HepG2 (cell line): ENCODE results near the gene KCTD8. TPM values are rescaled to one million over a fixed set of nuclear protein-coding genes. Genes with fewer than 3 reads are reported as not detected.

Experiments used
- ATAC-seq: fragments of 200-7000 bp; cut with Tn5 transposase; 3 replicates; pipeline ENCODE4 v1.9.1; 2020; ENCODE audit warnings: mild to moderate bottlenecking, moderate library complexity
- BruUV-seq: library from RNA; stranded (reverse); fragments of 400-500 nt; replicated peaks from 2 replicates; lab custom pipeline; 2021; lab: Mats Ljungman, UMichigan
- CTCF ChIA-PET: fragments of 300-600 bp; formaldehyde crosslinking; extraction: SDS; loops from one replicate; lab custom pipeline; 2021; ENCODE audit warnings: low total read pairs, inconsistent platforms, low intra/inter-chr PET ratio; lab: Yijun Ruan, JAX
- POLR2A ChIA-PET: fragments of 350-600 bp; sonication (Branson Sonifier 250); formaldehyde crosslinking; loops from one replicate; lab custom pipeline; 2020; ENCODE audit warnings: antibody characterized with exemption, inconsistent platforms; lab: Yijun Ruan, JAX
- DNase-seq: peaks from one replicate; pipeline ENCODE4 v3.0.0-alpha.2; 2015; ENCODE audit warnings: low spot score
- FAIRE-seq: peaks from 3 replicates; lab custom pipeline; 2011; peaks lifted over from hg19 to GRCh38; lab: Jason Lieb, UNC
- H2AFZ ChIP-seq: one replicate; pipeline ENCODE4 v1.6.1; 2011; ENCODE audit warnings: low read length, inconsistent platforms
- H3K27ac ChIP-seq: fragments of 300-600 bp; 3 replicates; pipeline ENCODE4 v1.8.0; 2011; ENCODE audit warnings: mixed run types, mild to moderate bottlenecking, mixed read lengths, low read length, inconsistent platforms; ENCODE audit not compliant: insufficient read depth; ENCODE audit errors: extremely low read length
- H3K27me3 ChIP-seq, 2 experiments: fragments of 200-600 bp in 1 of 2; 2 replicates in 1 of 2; 3 replicates in 1 of 2; pipeline versions ENCODE4 v1.6.0 to v1.8.0; 2011; ENCODE audit warnings: low read length in 2 of 2, mild to moderate bottlenecking in 2 of 2, moderate library complexity in 2 of 2, inconsistent platforms in 1 of 2; ENCODE audit not compliant: insufficient read depth in 2 of 2, control insufficient read depth in 1 of 2
- H3K36me3 ChIP-seq, 2 experiments: fragments of 200-600 bp in 1 of 2; replicated peaks in 1 of 2; 2 replicates in 1 of 2; 3 replicates in 1 of 2; pipeline versions ENCODE4 v1.5.1 to v1.8.0; 2011; ENCODE audit warnings: low read length in 2 of 2, inconsistent platforms in 1 of 2; ENCODE audit not compliant: insufficient read depth in 2 of 2, control insufficient read depth in 1 of 2
- H3K4me1 ChIP-seq: 2 replicates; pipeline ENCODE4 v1.5.1; 2012; ENCODE audit warnings: low read length, inconsistent platforms; ENCODE audit not compliant: insufficient read depth
- H3K4me2 ChIP-seq: 2 replicates; pipeline ENCODE4 v1.6.0; 2011; ENCODE audit warnings: low read depth, low read length, inconsistent platforms
- H3K4me3 ChIP-seq, 3 experiments: fragments of 200-600 bp in 1 of 3; sonication (generic), shearing (Covaris generic) in 1 of 3; replicated peaks in 1 of 3; 2 replicates each; pipeline ENCODE4 v1.5.1; 2011 to 2016; ENCODE audit warnings: low read length in 3 of 3, inconsistent platforms in 2 of 3, low read depth in 2 of 3, mild to moderate bottlenecking in 2 of 3, control low read depth in 1 of 3, mixed read lengths in 1 of 3; ENCODE audit not compliant: insufficient read depth in 1 of 3
- H3K79me2 ChIP-seq: one replicate; pipeline ENCODE4 v1.6.1; 2011; ENCODE audit warnings: low read length, inconsistent platforms; ENCODE audit not compliant: insufficient read depth
- H3K9ac ChIP-seq: 2 replicates; pipeline ENCODE4 v1.6.0; 2011; ENCODE audit warnings: mild to moderate bottlenecking, low read depth, low read length, inconsistent platforms; ENCODE audit not compliant: insufficient read depth
- H3K9me3 ChIP-seq: 2 replicates; pipeline ENCODE4 v1.5.1; 2012; ENCODE audit warnings: mild to moderate bottlenecking, low read length
- H4K20me1 ChIP-seq: 2 replicates; pipeline ENCODE4 v1.6.0; 2011; ENCODE audit warnings: inconsistent platforms, mild to moderate bottlenecking, low read length, moderate library complexity; ENCODE audit not compliant: insufficient read depth
- CC2D1A ChIP-seq: sonication (generic); formaldehyde crosslinking; IDR thresholded peaks from 2 replicates; pipeline ENCODE4 v1.8.1; 2023; ENCODE audit warnings: mild to moderate bottlenecking, missing genetic modification reagents
- HMG20B ChIP-seq: conservative IDR thresholded peaks from 2 replicates; pipeline ENCODE4 v1.6.1; 2016; ENCODE audit warnings: missing genetic modification reagents, missing compliant biosample characterization
- KDM2A ChIP-seq: sonication (generic); formaldehyde crosslinking; IDR thresholded peaks from 2 replicates; pipeline ENCODE4 v1.4.0; 2020; ENCODE audit warnings: low read depth, missing genetic modification reagents, borderline replicate concordance
- POGZ ChIP-seq: sonication (generic); formaldehyde crosslinking; IDR thresholded peaks from 2 replicates; pipeline ENCODE4 v1.4.0; 2020; ENCODE audit warnings: mild to moderate bottlenecking, missing genetic modification reagents
- POLR2G ChIP-seq: fragments of 200-400 bp; formaldehyde crosslinking; IDR thresholded peaks from 2 replicates; pipeline ENCODE4 v1.6.1; 2018; ENCODE audit warnings: mild to moderate bottlenecking, low read depth, low read length, moderate library complexity
- TMF1 ChIP-seq: sonication (generic); formaldehyde crosslinking; IDR thresholded peaks from 2 replicates; pipeline ENCODE4 v1.8.1; 2022; ENCODE audit warnings: low read depth, missing genetic modification reagents
- TOPORS ChIP-seq: sonication (generic); formaldehyde crosslinking; IDR thresholded peaks from 2 replicates; pipeline ENCODE4 v1.8.0; 2023; ENCODE audit warnings: mild to moderate bottlenecking, missing genetic modification reagents
- ZC3H13 ChIP-seq: sonication (generic); formaldehyde crosslinking; IDR thresholded peaks from 2 replicates; pipeline ENCODE4 v1.8.1; 2023; ENCODE audit warnings: mild to moderate bottlenecking, missing genetic modification reagents, moderate library complexity
- ZFP1 ChIP-seq: IDR thresholded peaks from 2 replicates; pipeline ENCODE4 v1.6.1; 2016
- ZNF143 ChIP-seq: sonication (generic); formaldehyde crosslinking; IDR thresholded peaks from 2 replicates; pipeline ENCODE4 v1.4.0; 2020; ENCODE audit warnings: missing genetic modification reagents
- ZNF33B ChIP-seq: sonication (generic); formaldehyde crosslinking; IDR thresholded peaks from 2 replicates; pipeline ENCODE4 v1.5.1; 2020; ENCODE audit warnings: mild to moderate bottlenecking, missing genetic modification reagents
- WGBS: methylation state at CpG from one replicate; pipeline ENCODE4 v1.1.6; 2017; ENCODE audit warnings: low lambda C conversion rate; 5-methylcytosine and 5-hydroxymethylcytosine counted together
- in situ Hi-C: cut with HindIII; loops from 2 replicates; pipeline ENCODE4 v1.10.0; 2017; ENCODE audit warnings: low pct_unique_long_range_greater_than_20kb; ENCODE audit not compliant: extremely low pct_ligation_motif_present
- intact Hi-C: fragments of 100-400 bp; cut with micrococcal nuclease; formaldehyde crosslinking; loops from one replicate; pipeline ENCODE4 v1.10.0; 2022; ENCODE audit not compliant: unreplicated experiment
- polyA plus RNA-seq, 8 experiments: library from polyadenylated mRNA; depleted of rRNA in 3 of 8; stranded (reverse) in 7 of 8; unstranded in 1 of 8; fragments of >200 nt; fragmentation: Illumina TruSeq in 4 of 8; extraction: Trizol in 4 of 8; gene quantifications; 2 replicates each; pipeline versions ENCODE4 v1.2.1 to v1.2.3, GENCODE V29; 2011 to 2016; ENCODE audit warnings: low read depth in 4 of 8, missing spikeins in 1 of 8, mixed read lengths in 1 of 8; ENCODE audit not compliant: insufficient read depth in 1 of 8
- total RNA-seq, 5 experiments: library from RNA; depleted of rRNA; stranded (reverse); fragments of >200 nt; fragmentation: Illumina TruSeq; extraction: Trizol; gene quantifications; 2 replicates each; pipeline ENCODE4 v1.2.3, GENCODE V29; 2016; ENCODE audit warnings: low read depth in 1 of 5
- TF ChIP-seq, protein P1 (sequence below): sonication (generic); formaldehyde crosslinking; IDR thresholded peaks from 2 replicates; pipeline ENCODE4 v1.8.0; 2022; ENCODE audit warnings: missing genetic modification reagents, mild to moderate bottlenecking, inconsistent platforms, borderline replicate concordance
- TF ChIP-seq, protein P2 (sequence below): sonication (generic); formaldehyde crosslinking; IDR thresholded peaks from 2 replicates; pipeline ENCODE4 v1.8.1; 2023; ENCODE audit warnings: mild to moderate bottlenecking, inconsistent platforms, moderate library complexity, missing genetic modification reagents, borderline replicate concordance
- TF ChIP-seq, protein P3 (sequence below): sonication (generic); formaldehyde crosslinking; IDR thresholded peaks from 2 replicates; pipeline ENCODE4 v1.5.0; 2020; ENCODE audit warnings: mild to moderate bottlenecking, missing genetic modification reagents

KCTD8 gene
- total and polyA plus RNA-seq, 2 of the 13 experiments (the other 11 are each of a cell fraction or from before 2014, with no cell fraction given) = not detected

DNA sequence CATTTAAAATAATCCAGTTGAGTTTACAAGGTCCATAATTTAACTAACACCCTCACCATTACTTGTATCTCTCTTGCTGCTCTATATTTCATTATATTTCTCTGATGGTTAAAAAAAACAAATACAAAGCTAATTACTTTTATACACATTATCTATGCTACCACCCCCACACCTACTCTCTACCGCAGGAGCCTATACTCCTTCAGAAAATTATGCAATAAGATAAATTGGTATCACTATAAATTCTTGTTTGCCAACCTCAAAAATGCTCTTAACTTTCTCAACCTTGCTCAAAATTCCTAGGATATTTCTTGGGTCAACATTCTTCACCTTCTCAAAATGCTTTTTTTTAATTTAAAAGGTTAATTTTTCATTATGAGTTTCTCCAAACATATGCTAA, 282.7 kb downstream of the KCTD8 start:
- in situ Hi-C loops = no loop called here
- no peaks in the 10 kb centered on the region for H3K4me1 ChIP-seq

DNA sequence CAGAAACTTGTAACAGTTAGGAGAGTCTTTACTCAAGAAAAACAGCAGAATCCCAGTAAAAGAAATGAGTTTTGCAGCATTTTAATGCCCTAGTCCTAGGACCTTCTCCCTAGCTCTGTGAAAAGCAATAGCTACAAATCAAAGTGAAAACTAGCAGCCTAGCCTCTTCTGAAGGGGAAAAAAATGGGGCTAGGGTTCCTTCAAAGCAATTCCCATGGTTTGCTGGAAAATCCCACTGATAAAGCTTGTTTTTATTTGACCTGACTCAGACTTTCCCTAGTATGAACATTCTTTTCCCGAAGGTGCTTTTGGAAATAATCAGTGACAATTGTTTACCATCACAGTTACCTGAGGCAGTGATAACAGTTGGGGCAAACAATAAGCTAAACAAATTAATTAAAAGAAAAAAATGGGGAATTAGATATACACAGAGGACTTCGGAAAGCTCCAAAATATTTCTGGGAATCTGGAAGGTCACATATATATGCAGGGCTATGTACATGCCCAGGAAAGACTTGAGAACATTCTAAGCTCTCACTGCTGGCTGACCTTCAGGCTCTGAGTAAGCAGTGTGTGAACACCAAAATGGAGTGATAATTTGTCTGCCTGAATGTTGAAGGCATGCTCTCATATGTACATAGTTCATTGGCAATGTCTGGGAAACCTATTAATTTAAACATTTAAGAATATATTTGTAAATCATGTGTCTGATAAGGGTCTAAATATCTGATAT, 285.9 kb downstream of the KCTD8 start:
- peaks cover 34% of the 10 kb centered on the region for H3K9me3 ChIP-seq
- FAIRE-seq (no peak), ATAC-seq (no peak), DNase-seq (no peak)
- POLR2A ChIA-PET = no interaction called here
- CTCF ChIA-PET = no interaction called here
- H3K27ac ChIP-seq = no peak overlapping the region
- no peaks in the 10 kb centered on the region for H3K36me3 ChIP-seq
- BruUV-seq = no TSS peak
- H3K79me2 ChIP-seq = no peaks in the 10 kb centered on the region
- no peaks in the 10 kb centered on the region for H4K20me1 ChIP-seq
- no peak overlapping the region for H3K9ac ChIP-seq
- 2% methylated on average over 2 of the region's 2 CpGs for WGBS
- H3K4me3 ChIP-seq = no peak overlapping the region
- intact Hi-C loops (no loop called here), in situ Hi-C loops (no loop called here)
- H2AFZ ChIP-seq = no peak overlapping the region
- no peaks in the 10 kb centered on the region for H3K4me1 ChIP-seq
- H3K4me2 ChIP-seq = no peak overlapping the region
- H3K27me3 ChIP-seq = no peaks in the 10 kb centered on the region
- TF ChIP-seq HMG20B (CRISPR knock-in tag) (no peak), KDM2A (CRISPR knock-in tag) (no peak), ZC3H13 (CRISPR knock-in tag) (no peak), TOPORS (CRISPR knock-in tag) (no peak), ZNF33B (CRISPR knock-in tag) (no peak), CC2D1A (CRISPR knock-in tag) (no peak), POGZ (CRISPR knock-in tag) (no peak)
- TF ChIP-seq, protein P1, sequence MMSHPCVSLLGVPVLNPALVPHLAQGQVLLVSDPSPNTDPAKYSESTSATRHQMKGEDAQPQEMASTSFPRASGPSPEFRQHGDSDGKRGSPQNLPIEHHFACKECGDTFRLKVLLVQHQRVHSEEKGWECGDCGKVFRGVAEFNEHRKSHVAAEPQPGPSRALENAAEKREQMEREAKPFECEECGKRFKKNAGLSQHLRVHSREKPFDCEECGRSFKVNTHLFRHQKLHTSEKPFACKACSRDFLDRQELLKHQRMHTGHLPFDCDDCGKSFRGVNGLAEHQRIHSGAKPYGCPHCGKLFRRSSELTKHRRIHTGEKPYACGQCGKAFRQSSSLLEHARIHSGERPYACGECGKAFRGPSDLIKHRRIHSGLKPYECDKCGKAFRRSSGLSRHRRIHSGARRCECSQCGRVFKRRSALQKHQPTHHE = no peak
- TF ChIP-seq, protein P2, sequence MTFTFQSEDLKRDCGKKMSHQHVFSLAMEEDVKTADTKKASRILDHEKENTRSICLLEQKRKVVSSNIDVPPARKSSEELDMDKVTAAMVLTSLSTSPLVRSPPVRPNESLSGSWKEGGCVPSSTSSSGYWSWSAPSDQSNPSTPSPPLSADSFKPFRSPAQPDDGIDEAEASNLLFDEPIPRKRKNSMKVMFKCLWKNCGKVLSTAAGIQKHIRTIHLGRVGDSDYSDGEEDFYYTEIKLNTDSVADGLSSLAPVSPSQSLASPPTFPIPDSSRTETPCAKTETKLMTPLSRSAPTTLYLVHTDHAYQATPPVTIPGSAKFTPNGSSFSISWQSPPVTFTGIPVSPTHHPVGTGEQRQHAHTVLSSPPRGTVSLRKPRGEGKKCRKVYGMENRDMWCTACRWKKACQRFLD (CRISPR knock-in tag) = no peak

More for the DNA sequence above, 282.7 kb downstream of the KCTD8 start:
- ChIA-PET POLR2A (no interaction called here), CTCF (no interaction called here)
- DNase-seq = no peak
- H3K4me2 ChIP-seq = no peak overlapping the region
- H4K20me1 ChIP-seq = no peaks in the 10 kb centered on the region
- FAIRE-seq = no peak
- ATAC-seq = no peak
- H3K27me3 ChIP-seq = no peaks in the 10 kb centered on the region
- intact Hi-C loops = no loop called here
- H3K79me2 ChIP-seq = no peaks in the 10 kb centered on the region
- no peak overlapping the region for H3K9ac ChIP-seq
- no peak overlapping the region for H3K4me3 ChIP-seq
- 50% methylated on average over 1 of the region's 1 CpG for WGBS
- BruUV-seq = no TSS peak
- no peak for TF ChIP-seq TMF1 (CRISPR knock-in tag)
- no peak for TF ChIP-seq ZNF143 (CRISPR knock-in tag)
- TF ChIP-seq POLR2G = no peak
- TF ChIP-seq ZFP1 (CRISPR knock-in tag) = no peak
- TF ChIP-seq, protein P3, sequence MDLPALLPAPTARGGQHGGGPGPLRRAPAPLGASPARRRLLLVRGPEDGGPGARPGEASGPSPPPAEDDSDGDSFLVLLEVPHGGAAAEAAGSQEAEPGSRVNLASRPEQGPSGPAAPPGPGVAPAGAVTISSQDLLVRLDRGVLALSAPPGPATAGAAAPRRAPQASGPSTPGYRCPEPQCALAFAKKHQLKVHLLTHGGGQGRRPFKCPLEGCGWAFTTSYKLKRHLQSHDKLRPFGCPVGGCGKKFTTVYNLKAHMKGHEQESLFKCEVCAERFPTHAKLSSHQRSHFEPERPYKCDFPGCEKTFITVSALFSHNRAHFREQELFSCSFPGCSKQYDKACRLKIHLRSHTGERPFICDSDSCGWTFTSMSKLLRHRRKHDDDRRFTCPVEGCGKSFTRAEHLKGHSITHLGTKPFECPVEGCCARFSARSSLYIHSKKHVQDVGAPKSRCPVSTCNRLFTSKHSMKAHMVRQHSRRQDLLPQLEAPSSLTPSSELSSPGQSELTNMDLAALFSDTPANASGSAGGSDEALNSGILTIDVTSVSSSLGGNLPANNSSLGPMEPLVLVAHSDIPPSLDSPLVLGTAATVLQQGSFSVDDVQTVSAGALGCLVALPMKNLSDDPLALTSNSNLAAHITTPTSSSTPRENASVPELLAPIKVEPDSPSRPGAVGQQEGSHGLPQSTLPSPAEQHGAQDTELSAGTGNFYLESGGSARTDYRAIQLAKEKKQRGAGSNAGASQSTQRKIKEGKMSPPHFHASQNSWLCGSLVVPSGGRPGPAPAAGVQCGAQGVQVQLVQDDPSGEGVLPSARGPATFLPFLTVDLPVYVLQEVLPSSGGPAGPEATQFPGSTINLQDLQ (CRISPR knock-in tag) = no peak
- H2AFZ ChIP-seq = no peak overlapping the region
- H3K9me3 ChIP-seq = peaks cover 46% of the 10 kb centered on the region
- no peaks in the 10 kb centered on the region for H3K36me3 ChIP-seq
- no peak overlapping the region for H3K27ac ChIP-seq
